AG08395 (cell line): ENCODE measurements around the gene MDP1.
"Not testable (repeated sequence)": the region's sequence is repeated elsewhere in the genome, so short reads cannot be mapped to it uniquely, and the experiment has no call there.

Source experiments
- DNase-seq: peaks from one replicate; pipeline ENCODE4 v3.0.0; 2012; ENCODE audit warnings: mixed read lengths, low spot score

Gene MDP1

GRCh38 chr14:24250354-24250753 lies 34.5 kb upstream of the MDP1 start:
- no peak for DNase-seq

DNA sequence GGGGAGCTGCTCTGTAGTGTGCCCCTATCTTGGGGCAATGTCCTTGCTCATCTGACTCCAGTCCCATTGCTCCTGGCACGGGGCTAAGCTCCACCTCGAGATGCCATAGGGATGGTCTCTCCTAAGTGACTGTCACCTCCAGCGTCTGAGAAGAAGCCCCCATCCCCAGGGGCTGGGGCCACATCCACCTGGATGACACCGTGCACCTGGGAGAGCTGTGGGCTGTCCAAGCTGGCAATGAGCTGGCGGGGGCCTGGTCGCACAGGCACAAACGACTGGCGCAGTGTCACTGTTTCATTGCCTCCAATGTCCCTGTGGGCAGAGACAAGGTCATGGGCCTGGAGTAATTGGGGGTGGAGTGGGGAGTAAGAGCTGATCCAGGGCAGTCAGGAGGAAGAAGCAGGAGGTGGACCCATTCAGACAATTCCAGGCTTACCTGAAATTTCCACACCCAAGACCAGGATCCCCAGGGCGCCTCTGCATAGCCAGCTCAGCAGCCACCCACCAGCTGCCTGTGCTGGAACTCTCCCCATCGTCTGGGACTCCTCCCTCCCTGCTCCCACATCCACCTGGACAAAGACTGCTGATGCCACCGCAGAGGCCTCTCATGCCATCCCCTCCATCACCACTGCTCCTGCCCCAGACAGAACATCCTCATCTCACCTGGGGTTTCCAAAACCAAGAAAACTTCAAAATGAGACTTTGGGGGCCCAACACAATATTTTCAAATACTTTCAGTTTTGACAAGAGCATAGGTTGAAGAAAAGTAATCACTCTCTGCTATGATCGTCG lies 33.6 kb upstream of the MDP1 start:
- no peak for DNase-seq

- no peak for DNase-seq
Observed at GRCh38 chr14:24247422-24247821, 31.6 kb upstream of the MDP1 start.

GRCh38 chr14:24246765-24247212 lies 30.9 kb upstream of the MDP1 start:
- DNase-seq = no peak

DNA sequence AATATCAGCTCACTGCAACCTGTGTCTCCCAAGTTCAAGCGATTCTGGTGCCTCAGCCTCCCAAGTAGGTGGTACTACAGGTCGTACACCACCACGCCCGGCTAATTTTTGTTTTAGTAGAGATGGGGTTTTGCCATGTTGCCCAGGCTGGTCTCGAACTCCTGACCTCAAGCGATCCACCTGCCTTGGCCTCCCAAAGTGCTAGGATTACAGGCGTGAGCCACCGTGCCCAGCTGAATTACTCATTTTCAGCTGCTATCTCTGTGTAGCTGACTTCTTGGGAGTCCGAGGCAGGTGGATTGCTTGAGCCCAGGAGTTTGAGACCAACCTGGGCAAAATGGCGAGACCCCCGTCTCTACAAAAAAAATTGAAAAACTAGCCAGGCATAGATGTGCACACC lies 29.5 kb upstream of the MDP1 start:
- not testable (repeated sequence) for DNase-seq

DNA sequence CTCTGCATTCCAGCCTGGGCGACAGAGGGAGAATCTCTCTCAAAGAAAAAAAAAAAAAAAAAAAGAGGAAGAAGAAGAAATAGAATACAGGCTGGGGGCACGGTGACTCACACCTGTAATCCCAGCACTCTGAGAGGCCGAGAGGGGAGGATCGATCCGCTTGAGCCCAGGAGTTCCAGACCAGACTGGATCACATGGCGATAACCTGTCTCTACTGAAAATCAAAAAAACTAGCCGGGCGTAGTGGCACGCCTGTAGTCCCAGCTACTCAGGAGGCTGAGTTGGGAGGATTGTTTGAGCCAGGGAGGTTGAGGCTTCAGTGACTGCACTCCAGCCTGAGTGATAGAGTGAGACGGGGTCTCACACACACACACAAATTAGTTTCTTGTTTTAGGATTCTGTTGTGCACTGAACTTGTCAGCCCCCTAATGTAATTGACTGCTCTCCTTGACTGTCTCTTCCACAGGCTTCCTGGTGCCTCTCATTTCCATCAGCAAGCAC lies 27.5 kb upstream of the MDP1 start:
- DNase-seq = no peak

- DNase-seq = peak; percentile 97
Observed at GRCh38 chr14:24241829-24242443, 26.1 kb upstream of the MDP1 start.

DNA sequence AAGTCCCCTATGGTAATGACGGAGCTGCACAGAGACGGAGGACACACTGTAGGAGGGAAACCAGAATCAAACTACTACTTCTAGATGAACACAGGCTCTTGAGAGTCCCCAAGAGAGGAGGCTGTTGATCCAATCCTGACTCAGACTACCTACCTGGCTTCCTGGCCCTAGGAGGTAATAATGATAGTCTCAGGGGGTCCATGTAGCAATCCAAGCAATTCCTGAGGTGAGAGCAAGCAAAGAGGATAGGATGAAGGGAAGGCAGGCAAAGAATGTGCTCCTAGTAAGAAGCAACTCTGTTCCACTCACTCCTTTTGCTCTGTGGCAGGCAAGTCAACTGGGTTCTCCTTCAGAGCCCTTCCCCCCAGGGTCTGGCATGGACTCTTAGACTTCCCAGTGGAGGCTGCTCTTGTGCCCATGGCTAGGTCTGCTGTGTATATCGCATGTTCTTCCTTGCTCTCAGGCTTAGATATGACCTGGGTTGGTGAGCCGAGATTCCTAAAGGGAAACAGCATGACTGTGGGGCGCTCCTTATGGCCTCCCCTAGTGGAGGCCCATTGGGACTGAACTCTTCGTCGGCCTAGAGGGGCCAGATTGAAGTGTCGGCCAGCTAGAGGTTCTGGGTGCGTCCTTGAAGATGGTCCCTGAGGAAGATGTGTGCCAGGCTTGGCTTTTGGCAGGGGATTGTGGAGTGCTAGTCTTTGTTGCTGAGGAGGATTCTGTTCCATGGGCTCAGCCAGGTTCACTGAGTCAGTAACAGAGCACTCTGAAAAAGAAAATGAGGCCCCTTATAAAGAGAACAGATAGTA lies 24.4 kb upstream of the MDP1 start:
- DNase-seq = no peak

DNA sequence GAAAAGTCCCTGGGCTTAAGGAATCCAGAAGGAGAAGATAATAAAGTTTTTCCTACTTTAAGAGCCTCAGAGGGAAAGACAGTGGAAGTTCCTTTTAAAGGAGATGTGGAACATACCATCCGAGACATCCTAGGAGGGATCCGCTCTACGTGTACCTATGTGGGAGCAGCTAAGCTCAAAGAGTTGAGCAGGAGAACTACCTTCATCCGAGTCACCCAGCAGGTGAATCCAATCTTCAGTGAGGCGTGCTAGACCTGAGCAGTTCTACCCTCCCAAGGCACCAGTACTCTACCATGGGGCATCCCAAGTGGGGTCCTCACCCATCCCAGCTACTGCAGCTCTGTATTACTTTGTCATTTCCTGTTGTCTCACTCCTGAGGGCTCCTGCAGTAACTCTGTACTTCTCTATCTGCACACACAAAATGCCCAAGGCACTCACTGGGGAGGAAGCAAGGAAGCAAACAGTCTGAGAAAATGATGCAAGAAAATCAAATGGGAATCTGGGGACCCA lies 22.7 kb upstream of the MDP1 start:
- no peak for DNase-seq

GRCh38 chr14:24238123-24238522 lies 22.3 kb upstream of the MDP1 start:
- DNase-seq = no peak

DNA sequence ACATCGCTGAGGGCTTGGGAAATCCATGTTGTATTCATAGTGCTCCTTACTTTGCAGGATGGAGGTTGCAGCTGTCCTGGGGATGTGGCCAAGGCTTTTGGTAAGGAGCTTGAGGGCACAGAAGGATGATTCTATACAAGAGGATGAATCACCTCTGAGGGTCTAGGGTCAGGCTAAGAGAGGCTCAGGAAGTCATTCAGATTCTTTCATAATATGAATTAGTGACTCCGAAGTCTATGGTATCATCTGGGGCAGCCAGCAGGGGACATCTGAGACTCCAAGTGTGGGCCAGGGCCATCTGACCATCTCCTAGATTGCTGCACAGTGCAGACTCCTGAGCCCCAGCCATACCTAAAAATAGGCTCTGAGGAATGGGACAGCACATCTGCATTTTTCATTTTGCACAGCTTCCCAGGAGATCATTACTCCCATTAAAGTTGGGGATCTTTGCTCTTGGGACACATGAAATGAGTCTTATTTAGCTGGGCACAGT lies 21.6 kb upstream of the MDP1 start:
- no peak for DNase-seq

DNA sequence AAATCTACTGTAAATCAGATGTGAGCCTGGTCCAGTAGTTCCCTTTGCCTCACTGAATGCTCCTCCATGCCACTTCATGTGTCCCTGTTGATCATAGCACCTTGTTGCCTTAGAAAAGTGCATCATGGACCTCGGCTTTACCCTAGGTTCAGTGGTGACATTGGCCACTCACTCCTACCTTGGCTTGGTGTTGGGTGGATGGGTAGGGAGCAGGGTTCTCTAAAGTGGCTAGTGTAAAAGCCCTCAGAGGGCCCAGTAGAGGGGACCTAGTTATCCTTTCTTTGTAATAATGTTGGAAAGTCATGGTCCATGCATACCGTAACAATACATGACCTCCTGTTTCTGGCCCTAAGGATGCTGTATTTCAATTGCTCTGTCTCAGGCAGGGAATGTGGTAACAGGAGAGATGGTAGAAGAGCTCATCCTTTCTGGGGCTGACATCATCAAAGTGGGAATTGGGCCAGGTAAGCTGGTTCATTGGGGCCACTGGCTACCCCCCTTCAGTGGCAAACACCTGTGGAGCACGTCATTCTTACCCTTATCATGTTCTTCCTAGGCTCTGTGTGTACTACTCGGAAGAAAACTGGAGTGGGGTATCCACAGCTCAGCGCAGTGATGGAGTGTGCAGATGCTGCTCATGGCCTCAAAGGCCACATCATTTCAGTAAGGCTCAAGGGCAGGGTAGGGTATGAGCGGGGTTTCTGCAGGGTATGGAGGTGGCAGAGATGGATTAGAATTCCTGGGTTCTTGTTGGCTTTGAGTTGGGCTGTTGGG lies 21.0 kb upstream of the MDP1 start:
- no peak for DNase-seq

- DNase-seq = no peak
Observed at GRCh38 chr14:24235804-24236688, 20.2 kb upstream of the MDP1 start.

DNA sequence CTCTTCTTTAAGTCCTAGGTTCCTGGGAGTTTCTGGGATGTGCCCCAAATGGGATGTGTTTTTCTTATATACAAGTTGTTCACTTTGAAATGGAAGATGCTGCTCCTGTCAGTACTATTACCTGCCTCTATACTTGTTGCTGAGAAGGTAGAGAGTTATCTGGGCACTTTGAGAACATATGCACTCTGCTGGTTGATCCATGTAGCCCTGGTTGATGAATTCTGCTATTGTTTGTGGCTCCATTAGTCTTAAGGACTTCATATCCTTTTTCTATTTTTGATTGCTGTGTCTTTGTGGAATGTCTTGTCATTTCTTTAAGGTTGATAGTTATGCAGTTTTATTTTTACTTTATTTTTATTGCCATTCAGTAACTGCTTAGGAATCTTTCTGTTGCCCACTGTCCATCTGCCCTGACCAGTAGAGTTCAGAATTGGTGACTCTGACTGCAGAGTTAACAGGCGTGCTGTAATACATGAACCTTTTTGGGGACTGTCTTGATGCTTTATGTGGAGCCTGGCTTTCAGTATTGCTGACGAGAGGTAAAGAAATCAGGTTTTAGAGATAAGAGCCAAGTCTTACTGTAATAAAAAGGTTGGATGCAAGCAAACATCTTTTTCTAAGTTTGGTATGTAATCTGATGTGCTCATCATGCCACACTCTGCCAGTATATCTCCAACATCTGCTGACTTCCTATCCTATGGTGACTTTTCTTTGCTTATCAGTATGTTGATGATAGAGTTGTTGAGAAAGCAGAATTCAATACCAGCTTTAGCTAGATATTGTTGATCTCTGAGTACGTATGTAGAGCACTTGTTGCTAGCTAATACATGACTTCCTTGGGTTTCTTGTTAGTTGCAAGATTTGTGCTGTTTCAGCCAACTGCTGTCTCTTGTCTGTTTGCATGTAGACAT lies 18.5 kb upstream of the MDP1 start:
- DNase-seq = no peak

DNA sequence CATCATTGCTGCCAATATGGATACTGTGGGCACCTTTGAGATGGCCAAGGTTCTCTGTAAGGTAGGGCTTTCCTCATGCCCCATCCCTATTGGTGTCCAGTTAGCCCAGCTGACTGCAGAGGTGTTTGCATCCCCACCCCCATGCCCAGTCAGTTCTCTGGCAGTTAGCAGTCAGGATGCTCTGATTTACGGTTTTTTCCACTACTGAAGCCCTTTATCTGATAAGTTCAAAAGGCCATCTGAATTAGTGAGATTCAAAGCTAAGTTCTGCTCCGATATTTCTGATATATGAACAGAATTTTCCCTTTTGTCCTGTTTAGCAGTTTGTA lies 17.6 kb upstream of the MDP1 start:
- no peak for DNase-seq

- DNase-seq = no peak
Observed at GRCh38 chr14:24232645-24233537, 17.0 kb upstream of the MDP1 start, which contains the start of gene GMPR2. Gene GMPR2, plus strand, starts transcription at chr14:24232929. Its CDS starts 325 bp downstream, at chr14:24233254.

GRCh38 chr14:24232121-24232644 lies 16.3 kb upstream of the MDP1 start, which contains the start of gene NEDD8:
Gene NEDD8, minus strand, starts transcription at chr14:24232367. Its CDS starts 100 bp downstream, at chr14:24232267.
- DNase-seq = peak; percentile 95
